LNCAP (cell line): ENCODE results near the gene JAKMIP1.

ENCODE experiments used
- CTCF ChIP-seq: fragments of 450-650 bp; IDR thresholded peaks from 2 replicates; pipeline ENCODE4 v1.5.1; 2017; ENCODE audit warnings: mild to moderate bottlenecking

Gene JAKMIP1

DNA sequence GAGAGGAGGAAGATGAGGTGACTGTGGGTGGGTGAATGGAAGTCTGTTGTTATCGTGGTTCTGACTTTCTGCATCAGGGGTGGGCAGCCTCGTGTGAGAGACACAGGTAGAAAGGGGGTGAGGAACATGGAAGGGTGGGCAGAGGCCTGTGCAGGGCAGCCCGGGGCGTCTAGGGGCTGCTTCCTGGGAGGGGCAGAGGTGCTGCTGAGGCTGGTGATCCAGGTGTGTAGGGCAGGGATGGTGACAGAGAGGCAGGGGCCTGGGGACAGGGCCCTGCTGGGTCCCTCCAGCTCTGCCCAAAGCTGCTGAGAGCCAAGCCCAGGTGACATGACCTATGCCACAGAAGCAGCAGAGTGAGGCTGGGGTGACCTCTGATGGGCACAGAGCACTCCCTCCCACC, 92.5 kb downstream of the JAKMIP1 start:
- TF ChIP-seq CTCF, result no peak

DNA sequence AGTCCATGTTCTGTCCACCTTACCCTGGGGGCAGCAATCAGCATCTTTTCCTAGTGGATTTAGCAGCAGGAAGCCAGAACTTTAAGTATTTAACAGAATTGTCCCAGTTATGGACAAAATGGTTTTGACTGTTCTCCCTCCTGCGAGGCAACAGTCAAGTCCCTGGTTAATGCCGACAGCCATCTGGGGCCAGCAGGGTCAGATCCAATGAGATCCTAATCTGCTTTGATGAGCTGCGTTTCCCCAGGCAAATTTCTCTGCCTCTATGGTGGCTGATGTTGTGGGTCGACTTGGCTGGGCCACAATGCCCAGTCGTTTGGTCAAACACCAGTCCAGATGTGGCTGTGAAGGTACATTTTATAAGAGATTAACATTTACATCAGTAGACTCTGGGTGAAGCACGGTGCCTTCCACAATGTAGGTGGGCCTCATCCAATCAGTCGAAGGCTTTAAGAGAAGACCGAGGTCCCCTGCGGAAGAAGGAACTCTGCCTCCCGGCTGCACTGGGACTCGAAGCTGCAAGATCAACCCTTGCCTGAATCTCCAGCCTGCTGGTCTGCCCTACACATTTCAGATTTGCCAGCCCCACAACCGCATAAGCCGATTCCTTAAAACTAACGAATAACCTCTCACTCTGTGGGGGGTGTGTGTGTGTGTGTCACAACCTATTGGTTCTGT, 93.1 kb downstream of the JAKMIP1 start:
- TF ChIP-seq CTCF, result no peak

GRCh38 chr4:6106156-6106555, 94.2 kb downstream of the JAKMIP1 start:
- TF ChIP-seq CTCF, result no peak

- TF ChIP-seq CTCF, result no peak
These were observed 94.9 kb downstream of the JAKMIP1 start for GRCh38 chr4:6105311-6105911.

DNA sequence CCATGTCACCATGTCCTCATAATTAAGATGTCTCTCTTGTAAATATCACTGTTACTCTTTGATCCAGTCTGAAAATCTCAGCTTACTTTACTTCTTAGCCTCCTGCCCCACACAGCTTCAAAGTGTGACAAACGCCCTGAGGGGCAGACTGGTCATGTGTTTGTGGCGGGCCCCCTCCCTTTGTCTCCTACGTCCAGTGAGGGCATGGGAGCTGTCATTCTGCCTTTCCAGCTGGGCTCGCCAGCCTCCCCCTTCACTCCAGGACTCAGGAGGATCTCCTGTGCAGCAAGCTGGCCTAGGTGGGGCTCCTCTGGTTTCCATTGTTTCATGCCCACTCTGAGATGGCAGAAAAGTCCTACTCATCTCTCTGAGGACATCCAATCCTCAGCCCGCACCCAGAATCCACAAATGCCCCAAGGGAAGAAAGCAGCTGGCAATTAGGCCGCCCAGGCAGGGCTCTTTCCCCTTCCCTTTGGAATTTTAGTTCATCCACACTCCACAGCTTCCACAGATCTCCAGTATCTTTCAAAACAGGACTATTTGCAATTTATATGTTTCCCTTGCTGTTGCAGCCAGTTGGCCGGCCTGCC, 95.7 kb downstream of the JAKMIP1 start:
- TF ChIP-seq CTCF, result no peak

- TF ChIP-seq CTCF, result no peak
These were observed 102.8 kb downstream of the JAKMIP1 start for GRCh38 chr4:6097581-6097980.

GRCh38 chr4:6095897-6096296, 104.5 kb downstream of the JAKMIP1 start:
- no peak for TF ChIP-seq CTCF
